K562 (cell line): ENCODE data around the gene MPIG6B. TPM values are rescaled to one million over a fixed set of nuclear protein-coding genes. Genes with fewer than 3 reads are reported as not detected.
A peak's percentile ranks its signal among the peaks of the same experiment; 100 is the strongest.

Source experiments
- AFF1 ChIP-seq, 2 experiments: fragments of 450-650 bp; IDR thresholded peaks; 2 replicates each; pipeline ENCODE4 v1.6.1; 2018; ENCODE audit warnings: mild to moderate bottlenecking in 2 of 2, low read depth in 1 of 2; ENCODE audit not compliant: partially characterized antibody in 2 of 2
- ATF1 ChIP-seq, 2 experiments: fragments of 450-650 bp in 1 of 2; IDR thresholded peaks; 2 replicates each; pipeline ENCODE4 v1.6.1; 2016; ENCODE audit warnings: missing compliant biosample characterization in 1 of 2, missing genetic modification characterization in 1 of 2
- BHLHE40 ChIP-seq: IDR thresholded peaks from 2 replicates; pipeline ENCODE4 v1.6.1; 2011; ENCODE audit warnings: low read length, improper control_type of control experiment
- GTF2E2 ChIP-seq: fragments of 200-800 bp; sonication (Bioruptor generic); IDR thresholded peaks from 2 replicates; pipeline ENCODE4 v1.6.1; 2016; ENCODE audit warnings: missing genetic modification characterization, missing compliant biosample characterization
- HDAC6 ChIP-seq: IDR thresholded peaks from 2 replicates; pipeline ENCODE4 v1.6.1; 2012; ENCODE audit warnings: low read depth, mild to moderate bottlenecking, control low read depth, inconsistent platforms, low read length, moderate library complexity
- ILF3 ChIP-seq: fragments of 450-650 bp; IDR thresholded peaks from 2 replicates; pipeline ENCODE4 v1.6.1; 2018; ENCODE audit warnings: antibody characterized with exemption, mild to moderate bottlenecking, moderate library complexity, borderline replicate concordance
- KDM1A ChIP-seq, 2 experiments: fragments of 450-650 bp; IDR thresholded peaks; 2 replicates each; pipeline ENCODE4 v1.6.1; 2016; ENCODE audit warnings: mild to moderate bottlenecking in 2 of 2
- MED1 ChIP-seq: sonication (generic); formaldehyde crosslinking; IDR thresholded peaks from 2 replicates; pipeline ENCODE4 v1.8.1; 2023; ENCODE audit warnings: missing genetic modification reagents, borderline replicate concordance
- MTA1 ChIP-seq: fragments of 450-650 bp; IDR thresholded peaks from 2 replicates; pipeline ENCODE4 v1.6.1; 2017; ENCODE audit warnings: borderline replicate concordance
- NCOA1 ChIP-seq: fragments of 450-650 bp; IDR thresholded peaks from 2 replicates; pipeline ENCODE4 v1.6.1; 2016; ENCODE audit warnings: low read depth
- NCOR1 ChIP-seq: fragments of 450-650 bp; IDR thresholded peaks from 2 replicates; pipeline ENCODE4 v1.6.1; 2016; ENCODE audit warnings: mild to moderate bottlenecking, moderate library complexity
- NR3C1 ChIP-seq: sonication (generic); formaldehyde crosslinking; IDR thresholded peaks from 2 replicates; pipeline ENCODE4 v1.8.1; 2022; ENCODE audit warnings: missing genetic modification reagents
- RFX5 ChIP-seq: IDR thresholded peaks from 2 replicates; pipeline ENCODE4 v1.6.1; 2011; ENCODE audit warnings: low read depth, mild to moderate bottlenecking, improper control_type of control experiment, low read length
- SAFB ChIP-seq: fragments of 200-400 bp; formaldehyde crosslinking; IDR thresholded peaks from 2 replicates; pipeline ENCODE4 v1.6.1; 2017; ENCODE audit warnings: low read depth, low read length, borderline replicate concordance
- SIN3B ChIP-seq: fragments of 450-650 bp; IDR thresholded peaks from 2 replicates; pipeline ENCODE4 v1.6.1; 2017; ENCODE audit warnings: low read depth, mild to moderate bottlenecking, moderate library complexity
- SNIP1 ChIP-seq: fragments of 450-650 bp; IDR thresholded peaks from 2 replicates; pipeline ENCODE4 v1.7.1; 2017; ENCODE audit warnings: low read depth, mild to moderate bottlenecking
- SRF ChIP-seq, 2 experiments: fragments of 250-450, 450-650 bp in 1 of 2; sonication (Bioruptor Pico) in 1 of 2; sonication (generic) in 1 of 2; formaldehyde crosslinking; IDR thresholded peaks; 2 replicates each; pipeline versions ENCODE4 v1.5.0 to v1.5.1; 2020 to 2022; ENCODE audit warnings: mild to moderate bottlenecking in 1 of 2, missing genetic modification reagents in 1 of 2
- USF1 ChIP-seq: sonication (generic); formaldehyde crosslinking; IDR thresholded peaks from 2 replicates; pipeline ENCODE4 v1.9.0; 2022; ENCODE audit warnings: mild to moderate bottlenecking, missing genetic modification reagents
- ZBTB17 ChIP-seq: fragments of 450-650 bp; formaldehyde crosslinking; IDR thresholded peaks from 2 replicates; pipeline ENCODE4 v1.4.0; 2020; ENCODE audit warnings: mild to moderate bottlenecking
- ZFP91 ChIP-seq: sonication (generic); formaldehyde crosslinking; IDR thresholded peaks from 2 replicates; pipeline ENCODE4 v1.8.0; 2022; ENCODE audit warnings: mild to moderate bottlenecking, missing genetic modification reagents
- ZNF408 ChIP-seq: fragments of 250-450 bp; sonication (Bioruptor Pico); IDR thresholded peaks from 2 replicates; pipeline ENCODE4 v1.4.0; 2020; ENCODE audit warnings: low read depth, mild to moderate bottlenecking, moderate library complexity
- ZNF644 ChIP-seq: fragments of 200-800 bp; sonication (Bioruptor generic); IDR thresholded peaks from 2 replicates; pipeline ENCODE4 v1.6.1; 2016; ENCODE audit warnings: low read depth, missing genetic modification characterization, missing compliant biosample characterization
- polyA plus RNA-seq, 8 experiments: library from polyadenylated mRNA; depleted of rRNA in 4 of 8; stranded (reverse) in 5 of 8; unstranded in 3 of 8; fragments of >200 nt; fragmentation: Nextera tagmentation in 2 of 8; fragmentation: Illumina TruSeq in 1 of 8; extraction: Ambion mirVana in 2 of 8; extraction: Trizol in 1 of 8; gene quantifications; 2 replicates each; pipeline versions ENCODE4 v1.2.1 to v1.2.3, GENCODE V29; 2011 to 2014; ENCODE audit warnings: inconsistent platforms in 1 of 8, missing spikeins in 1 of 8
- total RNA-seq, 7 experiments: library from RNA; depleted of rRNA in 6 of 7; stranded (reverse); fragments of >200 nt in 6 of 7; fragmentation: Illumina TruSeq in 2 of 7; extraction: Trizol in 2 of 7; gene quantifications; 2 replicates each; pipeline versions ENCODE4 v1.2.1 to v1.2.3, GENCODE V29; 2011 to 2021; ENCODE audit warnings: low replicate concordance in 1 of 7

The MPIG6B gene
- total and polyA plus RNA-seq, 9 of the 15 experiments (the other 6 are each of a cell fraction or from before 2014, with no cell fraction given): 0.11 to 1.2 (median 0.28) TPM; not detected in 1

GRCh38 chr6:31717499-31718222 is 5.5 kb upstream of the MPIG6B start (continued):
- TF ChIP-seq ZNF644 (tag) (no peak), BHLHE40 (peak; percentile 56; the same call in 1 of the 2 replicates), ILF3 (no peak), KDM1A (IDR thresholded peaks at IDR 0.05) (no peak), RFX5 (no peak), SIN3B (no peak), SNIP1 (no peak), ZBTB17 (CRISPR knock-in tag) (no peak), NCOR1 (no peak), USF1 (CRISPR knock-in tag) (peak; percentile 56), NR3C1 (CRISPR knock-in tag) (no peak), MTA1 (peak; percentile 95), MED1 (CRISPR knock-in tag) (no peak), SAFB (no peak), SRF (CRISPR knock-in tag; IDR thresholded peaks at IDR 0.05) (peak in 1 of 2 experiments; percentile 88; a peak in 1 of 4 replicates), AFF1 (IDR thresholded peaks at IDR 0.05; ENCODE audit: low read depth in 1 of 2, partially characterized antibody in 2 of 2) (no peak), ZFP91 (no peak), NCOA1 (no peak), GTF2E2 (tag) (no peak), ZNF408 (CRISPR knock-in tag) (no peak), HDAC6 (no peak), ATF1 (CRISPR knock-in tag; IDR thresholded peaks at IDR 0.05) (peak; percentile 44; the same call in 1 of the 2 replicates), ATF1 (tag; IDR thresholded peaks at IDR 0.05) (peak; percentile 61)
